GM21423 (cell line): ENCODE data around the gene RPSA.
"Not testable (repeated sequence)": the region's sequence is repeated elsewhere in the genome, so short reads cannot be mapped to it uniquely, and the experiment has no call there.

Experiments used
- ATAC-seq: cut with Tn5 transposase; IDR thresholded peaks from one replicate; pipeline ENCODE4 v1.9.1; 2021; ENCODE audit warnings: mild to moderate bottlenecking, moderate library complexity; ENCODE audit not compliant: unreplicated experiment

The RPSA gene

DNA sequence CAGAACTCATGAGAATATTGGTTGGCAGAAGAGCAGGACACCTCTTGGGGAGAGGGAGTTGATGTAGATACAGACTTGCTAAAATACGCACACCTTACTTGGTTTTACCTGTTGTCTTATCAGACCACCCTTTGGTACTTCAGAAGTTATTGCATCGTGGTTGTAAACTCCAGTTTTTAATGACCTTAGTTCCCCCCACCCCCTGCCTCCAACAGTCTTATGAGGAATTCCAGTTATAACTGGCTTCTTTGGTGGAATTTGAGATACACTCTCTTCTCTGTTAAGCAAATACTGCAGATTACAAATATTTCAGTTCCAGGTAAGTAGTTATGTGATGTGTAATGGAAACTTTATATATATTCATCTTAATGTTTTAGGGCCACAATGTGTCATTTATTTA lies 18.4 kb upstream of the RPSA start:
- ATAC-seq, result no peak

DNA sequence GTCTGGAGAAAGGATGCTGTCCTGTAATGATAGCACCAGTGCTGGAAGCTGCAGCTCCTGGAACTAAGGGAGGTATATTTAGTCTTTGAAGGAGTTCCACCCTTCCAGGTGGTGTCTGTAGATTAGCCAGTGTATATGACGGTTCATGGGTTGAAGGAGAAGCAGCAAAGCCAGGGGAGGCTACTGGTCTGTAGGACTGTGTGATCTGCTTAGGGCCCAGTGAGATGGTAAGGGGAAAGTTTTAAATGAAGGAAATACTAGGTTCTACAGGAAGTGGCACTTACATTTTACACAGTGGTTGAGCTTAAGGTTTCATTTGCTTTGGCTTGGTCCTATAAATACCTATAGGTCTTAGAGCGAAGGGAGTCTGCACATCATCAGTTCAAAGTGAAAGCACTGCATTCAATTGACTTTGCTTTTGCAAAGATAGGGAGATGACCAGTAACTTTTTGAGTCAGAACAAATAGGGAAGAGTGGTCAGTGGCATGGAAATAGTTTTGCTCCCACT lies 17.7 kb upstream of the RPSA start:
- peak; percentile 71 for ATAC-seq

DNA sequence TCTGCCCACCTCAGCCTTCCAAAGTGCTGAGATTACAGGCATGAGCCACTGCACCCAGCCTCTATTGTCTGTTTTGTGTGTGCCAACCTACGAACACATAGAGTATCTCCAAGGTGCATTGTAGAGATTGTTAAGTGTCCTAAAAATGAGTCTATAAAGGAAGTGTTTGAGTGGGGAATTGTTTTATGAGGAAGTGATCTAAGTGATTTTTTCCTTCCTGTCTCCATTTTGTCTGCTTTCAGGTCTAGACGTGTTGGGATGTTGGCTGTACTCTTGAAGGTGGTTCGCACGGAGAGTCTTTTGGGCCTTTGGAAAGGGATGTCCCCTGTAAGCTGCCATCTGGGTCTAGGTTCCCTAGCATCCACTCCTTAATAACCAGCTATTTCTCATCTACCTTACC lies 16.3 kb upstream of the RPSA start:
- ATAC-seq, result no peak

DNA sequence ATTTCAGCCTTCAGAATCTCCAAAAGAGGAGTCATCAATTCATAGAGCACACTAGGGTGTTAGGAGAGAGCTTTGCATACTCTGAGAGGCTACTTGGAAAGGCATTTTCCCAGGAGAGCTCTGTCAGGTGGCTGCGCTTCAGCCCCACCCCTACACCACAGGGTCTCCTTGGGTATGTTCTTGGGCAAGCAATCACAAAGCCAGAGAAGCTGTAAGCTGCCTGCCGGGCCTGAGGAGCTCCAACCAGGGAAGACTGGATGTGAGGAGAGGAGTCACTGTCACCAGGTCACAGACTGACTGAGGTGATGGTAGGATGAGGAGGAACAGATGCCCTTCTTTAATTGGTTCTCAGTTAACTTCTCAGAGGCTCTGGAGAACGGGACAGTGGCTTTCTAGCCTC lies 9.8 kb upstream of the RPSA start:
- no peak for ATAC-seq

DNA sequence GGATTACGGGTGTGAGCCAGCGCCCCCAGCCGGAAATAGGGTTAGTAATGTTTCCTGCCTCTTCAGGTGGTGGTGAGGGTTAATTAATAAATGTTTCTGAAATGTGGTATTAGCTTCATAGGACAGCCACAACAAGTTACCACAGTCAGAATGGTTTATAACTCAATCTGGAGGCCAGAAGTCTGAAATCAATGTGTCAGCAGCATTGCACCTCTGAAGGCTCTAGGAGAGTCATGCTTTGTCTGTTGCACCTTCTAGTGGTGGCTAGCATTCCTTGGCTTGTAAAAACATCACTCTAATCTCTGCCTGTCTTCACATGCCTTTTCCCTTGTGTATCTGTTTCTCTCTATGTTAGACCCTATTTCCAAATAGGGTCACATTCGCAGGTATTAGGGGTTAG lies 7.8 kb upstream of the RPSA start:
- no peak for ATAC-seq

DNA sequence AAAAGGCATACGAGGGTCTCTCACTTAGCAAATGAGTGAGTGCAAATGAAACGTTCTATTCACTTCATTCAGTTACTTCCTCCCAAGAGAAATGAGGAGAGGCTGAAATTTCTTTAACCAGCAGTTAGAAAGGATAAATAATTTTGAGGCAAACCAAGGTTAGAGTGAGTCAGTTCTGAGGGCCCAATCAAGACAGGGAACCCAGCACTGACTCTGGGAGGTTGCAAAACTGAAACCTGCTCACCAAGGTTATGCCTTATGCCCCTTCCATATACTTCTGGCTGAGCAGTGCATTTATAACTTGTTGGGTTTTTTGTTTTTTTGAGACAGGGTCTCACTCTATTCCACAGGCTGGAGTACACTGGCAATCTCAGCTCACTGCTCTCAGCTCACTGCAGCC lies 4.5 kb upstream of the RPSA start:
- ATAC-seq, result no peak

DNA sequence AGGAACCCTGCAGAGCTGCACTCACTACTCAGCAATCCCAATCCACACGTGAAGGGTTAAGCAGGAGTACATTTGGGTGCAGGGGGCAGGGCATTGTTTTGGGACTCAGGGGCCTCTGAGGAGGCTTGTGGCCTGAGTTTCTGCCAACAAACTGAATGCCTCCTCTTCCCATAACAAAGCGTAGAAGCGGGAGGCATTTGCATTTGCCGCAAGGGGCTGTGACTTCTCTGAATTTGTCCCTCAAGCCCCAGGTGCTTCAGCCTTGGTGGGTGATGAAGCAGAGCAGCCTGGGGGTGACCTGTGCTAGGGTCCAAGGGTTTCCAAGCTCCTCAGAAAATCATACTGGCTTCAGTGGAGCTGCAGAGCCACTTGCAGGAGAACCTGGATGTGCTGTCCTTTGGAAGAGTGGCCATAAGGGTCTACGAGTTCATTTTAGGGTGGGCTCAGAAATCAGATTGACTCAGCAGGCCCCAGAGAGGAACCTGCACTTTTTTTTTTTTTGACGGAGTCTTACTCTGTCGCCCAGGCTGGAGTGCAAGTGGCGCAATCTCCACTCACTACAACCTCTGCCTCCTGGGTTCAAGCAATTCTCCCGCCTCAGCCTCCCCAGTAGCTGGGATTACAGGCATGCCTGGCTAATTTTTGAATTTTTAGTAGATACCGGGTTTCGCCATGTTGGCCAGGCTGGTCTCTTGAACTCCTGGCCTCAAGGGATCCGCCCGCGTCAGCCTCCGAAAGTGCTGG lies 1.4 kb upstream of the RPSA start:
- no peak for ATAC-seq

DNA sequence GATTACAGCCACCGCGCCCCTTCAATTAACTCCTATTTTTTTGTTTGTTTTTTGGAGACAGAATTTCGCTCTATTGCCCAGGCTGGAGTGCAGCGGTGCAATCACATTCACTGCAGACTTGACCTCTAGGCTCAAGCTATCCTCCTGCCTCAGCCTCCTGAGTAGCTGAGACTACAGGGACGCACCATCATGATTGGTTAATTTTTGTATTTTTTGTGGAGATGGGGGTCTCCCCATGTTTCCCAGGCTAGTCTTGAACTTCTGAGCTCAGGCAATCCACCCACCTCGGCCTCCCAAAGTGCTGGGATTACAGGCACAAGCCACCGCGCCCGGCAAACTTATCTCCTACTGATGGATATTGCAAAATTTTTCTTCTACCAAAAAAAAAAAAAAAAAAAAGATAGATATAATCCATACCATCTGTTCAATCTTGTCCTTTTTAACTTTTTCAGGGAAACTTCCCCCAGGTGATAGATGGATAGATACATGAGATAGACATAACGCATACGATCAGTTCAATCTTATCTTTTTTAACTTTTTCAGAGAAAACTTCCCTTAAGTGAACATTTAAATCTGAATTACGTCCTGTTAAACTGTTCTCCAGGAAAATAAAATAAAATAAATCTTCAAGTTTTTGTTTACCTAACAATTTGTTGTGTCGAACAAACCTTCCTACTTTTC lies 693 bp upstream of the RPSA start:
- ATAC-seq, result no peak

DNA sequence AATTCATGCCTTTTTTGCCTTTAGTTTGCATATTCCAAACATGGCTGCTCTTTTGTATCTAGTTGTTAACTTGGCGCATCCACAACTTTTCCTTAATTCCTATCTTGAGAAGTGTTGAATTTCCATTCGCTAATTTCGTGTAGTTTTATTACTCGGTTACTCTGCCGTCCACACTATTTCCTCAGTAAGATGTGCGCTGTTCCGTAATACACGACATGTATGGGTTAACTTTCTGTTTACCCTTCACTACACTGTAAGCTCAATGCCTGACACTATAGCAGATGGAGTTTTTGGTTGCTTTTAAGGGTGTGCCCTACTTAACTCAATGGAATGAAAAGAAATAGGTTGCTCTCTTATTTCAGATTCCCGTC lies 724 bp downstream of the RPSA start:
- ATAC-seq, result no peak

DNA sequence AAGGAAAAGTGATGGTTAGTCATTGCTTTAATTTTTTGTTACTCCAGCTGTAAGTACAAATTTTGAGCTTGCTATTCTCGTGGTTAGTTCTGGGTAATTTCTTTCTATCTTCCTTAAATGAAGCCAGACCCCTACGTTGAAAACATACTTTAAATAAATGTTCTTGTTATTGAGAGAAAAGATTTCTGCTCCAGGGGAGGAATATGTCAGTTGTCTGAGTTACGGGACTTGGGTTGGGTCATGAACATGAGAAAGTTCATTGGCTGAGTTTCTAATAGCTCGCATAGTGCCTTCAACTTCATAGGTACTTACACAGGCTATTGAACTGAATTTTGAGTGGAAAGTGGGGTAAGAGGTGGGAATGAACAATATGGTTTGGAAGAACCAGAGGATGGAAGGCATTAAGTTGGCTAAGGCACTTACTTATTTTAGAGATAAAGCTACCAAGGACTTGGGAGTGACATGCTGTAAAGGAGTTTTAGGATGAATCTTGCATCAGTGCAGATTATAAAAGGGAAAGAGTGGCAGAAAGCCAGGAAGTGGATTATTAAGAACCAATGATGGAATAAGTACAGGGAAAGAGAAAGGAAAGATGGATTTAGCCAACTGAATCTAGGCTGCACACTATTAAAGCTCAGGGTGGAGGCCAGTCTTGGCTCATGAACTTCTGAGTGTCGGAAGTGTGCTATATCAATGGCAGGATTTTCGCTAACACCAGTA lies 1.4 kb downstream of the RPSA start:
- no peak for ATAC-seq

DNA sequence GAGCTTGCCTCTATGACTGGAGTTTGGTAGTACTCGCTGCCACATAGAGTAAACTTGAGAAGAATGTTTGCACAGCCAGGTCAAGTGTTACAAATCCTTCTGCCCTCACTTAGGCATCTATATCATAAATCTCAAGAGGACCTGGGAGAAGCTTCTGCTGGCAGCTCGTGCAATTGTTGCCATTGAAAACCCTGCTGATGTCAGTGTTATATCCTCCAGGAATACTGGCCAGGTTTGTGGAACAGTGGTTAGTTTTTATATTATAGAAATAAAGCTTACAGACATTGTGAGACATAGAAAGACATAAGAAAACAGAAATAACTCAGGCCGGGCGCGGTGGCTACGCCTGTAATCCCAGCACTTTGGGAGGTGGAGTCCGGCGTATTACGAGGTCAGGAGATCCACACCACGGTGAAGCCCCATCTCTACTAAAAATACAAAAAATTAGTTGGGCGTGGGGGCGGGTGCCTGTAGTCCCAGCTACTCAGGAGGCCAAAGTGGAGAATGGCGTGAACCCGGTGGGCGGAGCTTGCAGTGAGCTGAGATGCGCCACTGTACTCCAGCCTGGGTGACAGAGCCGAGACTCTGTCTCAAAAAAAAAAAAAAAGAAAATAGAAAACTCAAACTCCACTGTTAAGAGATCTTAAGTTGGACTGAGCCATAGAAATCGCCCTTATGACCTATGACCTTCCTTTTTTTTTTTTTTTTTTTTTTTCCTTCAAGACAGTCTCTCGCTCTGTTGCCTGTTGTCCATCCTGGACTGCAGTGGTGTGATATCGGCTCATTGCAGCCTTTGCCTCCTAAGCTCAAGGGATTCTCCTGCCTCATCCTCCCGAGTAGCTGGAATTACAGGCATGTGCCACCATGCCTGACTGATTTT lies 2.2 kb downstream of the RPSA start:
- no peak for ATAC-seq

DNA sequence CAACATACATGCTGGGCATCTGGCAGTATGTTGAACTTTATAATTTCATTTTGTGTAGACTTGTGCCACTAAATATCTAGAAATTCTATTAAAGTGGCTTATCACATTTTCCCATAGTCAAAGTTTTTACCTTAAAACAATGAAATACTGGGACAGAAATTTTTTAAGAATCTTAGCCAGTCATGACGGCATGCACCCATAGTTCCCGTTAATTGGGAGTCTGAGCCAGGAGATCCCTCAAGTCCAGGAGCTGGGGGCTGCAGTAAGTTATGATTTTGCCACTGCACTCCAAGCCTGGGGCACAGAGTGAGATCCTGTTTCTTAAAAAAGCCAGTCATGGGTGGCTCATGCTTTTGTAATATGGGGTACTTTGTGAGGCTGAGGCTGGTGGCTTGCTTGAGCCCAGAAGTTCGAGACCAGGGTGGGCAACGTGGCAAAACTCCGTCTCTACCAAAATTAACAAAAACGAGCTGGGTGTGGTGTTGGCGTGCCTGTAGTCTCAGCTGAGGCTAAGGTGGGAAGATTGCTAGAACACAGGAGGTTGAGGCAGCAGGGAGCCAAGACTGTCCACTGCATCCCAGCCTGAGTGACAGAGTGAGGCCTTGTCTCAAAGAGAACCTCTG lies 3.1 kb downstream of the RPSA start:
- no peak for ATAC-seq

DNA sequence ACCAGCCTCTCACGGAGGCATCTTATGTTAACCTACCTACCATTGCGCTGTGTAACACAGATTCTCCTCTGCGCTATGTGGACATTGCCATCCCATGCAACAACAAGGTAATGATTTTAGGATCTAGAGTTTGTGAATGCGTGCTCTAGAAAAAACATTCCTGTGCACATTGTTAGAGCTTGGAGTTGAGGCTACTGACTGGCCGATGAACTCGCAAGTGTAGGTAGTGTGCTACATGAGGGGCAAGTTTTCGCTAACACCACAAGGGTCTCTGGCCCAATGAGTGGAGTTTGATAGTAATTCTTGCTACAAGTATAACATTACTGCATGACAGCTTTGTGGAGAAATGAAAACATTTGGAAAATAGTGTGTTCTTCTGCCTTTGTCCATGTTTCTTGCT lies 4.4 kb downstream of the RPSA start:
- ATAC-seq, result no peak

DNA sequence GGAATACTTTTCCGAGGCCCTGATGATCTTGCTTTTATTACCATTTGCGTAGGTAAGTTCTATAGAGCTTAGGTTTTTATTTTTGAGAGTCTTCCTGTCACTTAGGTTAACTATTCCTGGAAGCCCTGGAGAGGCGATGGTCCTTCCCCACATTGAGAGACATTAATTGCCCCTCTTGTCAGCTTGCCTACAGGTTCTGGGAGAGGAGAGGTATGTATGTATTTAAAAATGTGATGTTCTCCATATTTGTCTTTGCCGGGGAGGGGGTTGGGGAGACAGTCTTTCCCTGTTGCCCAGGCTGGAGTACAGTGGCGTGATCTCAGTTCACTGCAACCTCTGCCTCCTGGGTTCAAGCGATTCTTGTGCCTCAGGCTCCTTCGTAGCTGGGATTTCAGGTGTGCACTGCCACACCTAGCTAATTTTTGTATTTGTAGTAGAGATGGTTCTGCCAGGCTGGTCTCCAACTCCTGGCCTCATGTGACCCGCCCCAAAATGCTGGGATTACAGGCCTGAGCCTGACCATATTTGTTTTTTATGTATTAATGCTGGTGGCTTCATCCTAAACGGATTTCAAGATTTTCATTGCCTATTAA lies 6.2 kb downstream of the RPSA start:
- ATAC-seq, result no peak

DNA sequence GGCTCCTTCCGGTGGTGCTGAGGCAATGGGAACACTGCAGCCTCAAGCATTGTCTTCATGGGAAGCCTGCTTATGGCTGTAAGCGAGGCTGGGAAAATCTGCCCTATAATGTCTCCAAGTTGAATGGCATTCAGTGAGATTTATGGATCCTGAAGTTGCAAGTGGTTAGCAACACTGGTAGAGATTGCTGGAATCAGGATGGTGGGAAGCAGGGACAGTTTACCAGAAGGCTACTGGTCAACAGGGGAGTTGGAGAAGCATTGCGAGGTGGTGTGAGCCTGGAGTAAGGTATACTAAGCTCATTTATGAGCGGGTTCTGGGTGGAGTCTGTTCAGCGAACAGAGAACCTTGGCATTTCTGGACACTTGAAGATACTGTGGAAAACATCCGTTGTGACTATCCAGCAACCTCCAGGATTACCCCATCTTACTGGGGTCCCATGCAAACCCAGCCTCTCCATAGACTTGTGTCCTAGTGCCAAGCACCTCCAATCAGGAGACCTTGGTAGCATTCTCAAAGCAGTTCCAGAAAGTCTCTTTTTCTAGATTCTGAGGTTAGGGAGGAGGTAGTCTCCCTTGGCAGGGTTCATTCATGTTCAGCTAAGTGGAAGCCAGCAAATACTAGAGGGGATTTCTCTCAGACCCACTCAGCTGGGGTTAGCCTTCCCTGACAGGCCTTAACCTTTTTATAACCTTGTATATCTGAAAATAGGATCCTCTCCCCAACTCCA lies 7.3 kb downstream of the RPSA start:
- ATAC-seq, result no peak

DNA sequence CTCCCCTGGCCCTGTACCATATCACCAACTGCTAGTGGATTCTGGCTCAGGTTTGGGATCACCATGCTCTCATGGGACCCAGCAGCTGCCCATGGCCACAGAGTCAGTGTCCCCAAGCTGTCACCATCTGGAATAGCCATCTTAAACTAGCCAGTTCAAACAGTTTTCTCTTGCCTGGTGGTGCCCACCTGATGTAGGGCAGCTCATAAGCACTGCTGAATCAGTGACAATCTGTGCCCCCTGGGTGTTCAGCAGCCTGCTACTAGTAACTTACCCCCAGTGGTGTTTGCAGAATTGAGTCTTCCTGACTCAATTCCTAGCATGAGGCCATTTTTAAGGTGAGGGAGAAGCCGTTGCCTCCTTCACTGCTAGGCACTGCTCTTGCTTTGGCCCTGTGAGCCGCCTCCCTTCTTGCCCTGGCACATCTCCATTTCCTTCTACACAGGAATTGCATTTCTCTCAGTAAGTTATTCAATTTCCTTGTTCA lies 7.9 kb downstream of the RPSA start:
- no peak for ATAC-seq

DNA sequence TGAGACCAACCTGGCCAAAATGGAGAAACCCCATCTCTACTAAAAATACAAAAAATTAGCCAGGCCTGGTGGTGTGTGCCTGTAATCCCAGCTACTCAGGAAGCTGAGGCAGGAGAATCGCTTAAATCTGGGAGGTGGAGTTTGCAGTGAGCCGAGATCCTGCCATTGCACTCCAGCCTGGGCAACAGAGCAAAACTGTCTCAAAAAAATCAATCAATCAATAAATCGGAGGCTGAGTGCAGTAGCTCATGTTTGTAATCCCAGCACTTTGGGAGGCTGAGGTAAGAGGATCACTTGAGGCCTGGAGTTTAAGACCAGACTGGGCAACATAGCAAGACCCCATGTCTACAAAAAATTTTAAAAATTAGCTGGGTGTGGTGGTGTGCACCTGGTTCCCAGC lies 8.8 kb downstream of the RPSA start:
- not testable (repeated sequence) for ATAC-seq

DNA sequence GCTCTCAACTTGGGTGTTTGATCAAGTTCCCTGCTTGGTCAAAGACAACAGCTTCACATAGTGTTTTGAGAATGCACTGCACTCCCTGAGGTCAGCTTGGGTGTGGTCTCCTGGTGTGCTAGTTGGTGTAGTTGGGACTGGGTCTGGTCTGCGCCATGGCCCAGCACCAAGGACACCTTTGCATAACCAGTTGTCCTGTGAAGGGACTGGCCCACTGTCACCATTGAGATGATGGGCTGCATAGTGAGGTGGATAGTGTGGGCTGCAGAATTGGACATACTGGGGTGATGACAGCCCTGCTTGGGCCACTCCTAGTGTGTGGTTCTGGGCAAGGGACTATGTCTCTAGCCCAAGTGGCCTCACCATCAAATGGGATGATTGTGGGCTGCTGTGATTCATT lies 9.5 kb downstream of the RPSA start:
- no peak for ATAC-seq

DNA sequence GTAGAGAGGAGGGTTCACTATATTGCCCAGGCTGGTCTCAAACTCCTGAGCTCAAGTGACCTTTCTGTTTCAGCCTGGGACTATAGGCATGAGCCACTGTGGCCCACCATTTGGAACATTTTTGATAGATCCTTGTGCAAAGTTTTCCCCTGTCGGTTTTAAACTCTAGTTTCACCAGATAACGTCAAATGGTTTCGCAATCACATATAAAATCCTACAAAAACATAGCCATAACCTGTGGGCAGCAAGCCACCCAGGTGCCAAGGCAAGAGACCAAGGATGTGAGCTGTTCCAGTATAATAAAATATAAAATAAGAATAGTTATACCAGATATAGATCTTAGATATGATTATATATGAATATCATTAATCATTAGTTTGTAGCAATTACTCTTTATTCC lies 10.5 kb downstream of the RPSA start:
- not testable (repeated sequence) for ATAC-seq
